Measurements from ENCODE around the gene MAPRE3.

GRCh38 chr2:27001950-27002349 is 31.5 kb downstream of the MAPRE3 start:
- TF ChIP-seq SMC3 (conservative IDR thresholded peaks at IDR 0.05; ENCODE audit: insufficient read depth, low read depth, low read length) (no peak), JUN (IDR thresholded peaks at IDR 0.05; ENCODE audit: borderline replicate concordance, low read depth, low read length) (no peak), JUN (CRISPR knock-in tag; IDR thresholded peaks at IDR 0.05; ENCODE audit: borderline replicate concordance) (no peak), JUNB (CRISPR knock-in tag; conservative IDR thresholded peaks at IDR 0.05) (no peak), NBN (IDR thresholded peaks at IDR 0.05; ENCODE audit: low read depth) (no peak), TAF1 (IDR thresholded peaks at IDR 0.05; ENCODE audit: control insufficient read depth, extremely low read depth, insufficient read depth, low read length, severe bottlenecking) (no peak)
- TF ChIP-seq, protein P1, sequence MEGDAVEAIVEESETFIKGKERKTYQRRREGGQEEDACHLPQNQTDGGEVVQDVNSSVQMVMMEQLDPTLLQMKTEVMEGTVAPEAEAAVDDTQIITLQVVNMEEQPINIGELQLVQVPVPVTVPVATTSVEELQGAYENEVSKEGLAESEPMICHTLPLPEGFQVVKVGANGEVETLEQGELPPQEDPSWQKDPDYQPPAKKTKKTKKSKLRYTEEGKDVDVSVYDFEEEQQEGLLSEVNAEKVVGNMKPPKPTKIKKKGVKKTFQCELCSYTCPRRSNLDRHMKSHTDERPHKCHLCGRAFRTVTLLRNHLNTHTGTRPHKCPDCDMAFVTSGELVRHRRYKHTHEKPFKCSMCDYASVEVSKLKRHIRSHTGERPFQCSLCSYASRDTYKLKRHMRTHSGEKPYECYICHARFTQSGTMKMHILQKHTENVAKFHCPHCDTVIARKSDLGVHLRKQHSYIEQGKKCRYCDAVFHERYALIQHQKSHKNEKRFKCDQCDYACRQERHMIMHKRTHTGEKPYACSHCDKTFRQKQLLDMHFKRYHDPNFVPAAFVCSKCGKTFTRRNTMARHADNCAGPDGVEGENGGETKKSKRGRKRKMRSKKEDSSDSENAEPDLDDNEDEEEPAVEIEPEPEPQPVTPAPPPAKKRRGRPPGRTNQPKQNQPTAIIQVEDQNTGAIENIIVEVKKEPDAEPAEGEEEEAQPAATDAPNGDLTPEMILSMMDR (IDR thresholded peaks at IDR 0.05 in 2 of 3, conservative IDR thresholded peaks at IDR 0.05 in 1 of 3; ENCODE audit: insufficient read depth in 2 of 3, low read depth in 1 of 3, low read length in 3 of 3), result no peak

All from K562 (cell line).